ENCODE results near the gene SALL1. TPM values are rescaled to one million over a fixed set of nuclear protein-coding genes. Genes with fewer than 3 reads are reported as not detected.

SALL1 gene
- total RNA-seq, 1 experiment from 2014 or later, result not detected

GRCh38 chr16:51152691-51153576 is 1.9 kb upstream of the SALL1 start:
- H2AFZ ChIP-seq (ENCODE audit: low read length), result no peak overlapping the region
- POLR2A ChIA-PET (ENCODE audit: unreplicated experiment), result no interaction called here
- intact Hi-C loops (cut with micrococcal nuclease), result no loop called here

GRCh38 chr16:51151961-51152663 is 1.0 kb upstream of the SALL1 start:
- Histone ChIP-seq H3K9me2 (replicated peaks; ENCODE audit: low read length) (no peaks in the 10 kb centered on the region), H3K4me3 (ENCODE audit: low read length) (no peak overlapping the region), H4K20me1 (ENCODE audit: low read length) (no peaks in the 10 kb centered on the region), H3K9ac (ENCODE audit: low read length) (no peak overlapping the region), H3K9me3 (ENCODE audit: low read length) (no peaks in the 10 kb centered on the region), H3K27me3 (ENCODE audit: low read length) (no peaks in the 10 kb centered on the region), H3K79me2 (ENCODE audit: low read length) (no peaks in the 10 kb centered on the region), H3K4me1 (ENCODE audit: insufficient read depth, low read length) (no peaks in the 10 kb centered on the region), H2AFZ (ENCODE audit: low read length) (no peak overlapping the region), H3F3A (ENCODE audit: low read length, unreplicated experiment) (no peaks in the 10 kb centered on the region), H3K36me3 (ENCODE audit: low read depth, low read length) (no peaks in the 10 kb centered on the region), H3K27ac (ENCODE audit: low read length) (no peak overlapping the region), H3K4me2 (ENCODE audit: low read length) (no peak overlapping the region)
- TF ChIP-seq, protein P1, sequence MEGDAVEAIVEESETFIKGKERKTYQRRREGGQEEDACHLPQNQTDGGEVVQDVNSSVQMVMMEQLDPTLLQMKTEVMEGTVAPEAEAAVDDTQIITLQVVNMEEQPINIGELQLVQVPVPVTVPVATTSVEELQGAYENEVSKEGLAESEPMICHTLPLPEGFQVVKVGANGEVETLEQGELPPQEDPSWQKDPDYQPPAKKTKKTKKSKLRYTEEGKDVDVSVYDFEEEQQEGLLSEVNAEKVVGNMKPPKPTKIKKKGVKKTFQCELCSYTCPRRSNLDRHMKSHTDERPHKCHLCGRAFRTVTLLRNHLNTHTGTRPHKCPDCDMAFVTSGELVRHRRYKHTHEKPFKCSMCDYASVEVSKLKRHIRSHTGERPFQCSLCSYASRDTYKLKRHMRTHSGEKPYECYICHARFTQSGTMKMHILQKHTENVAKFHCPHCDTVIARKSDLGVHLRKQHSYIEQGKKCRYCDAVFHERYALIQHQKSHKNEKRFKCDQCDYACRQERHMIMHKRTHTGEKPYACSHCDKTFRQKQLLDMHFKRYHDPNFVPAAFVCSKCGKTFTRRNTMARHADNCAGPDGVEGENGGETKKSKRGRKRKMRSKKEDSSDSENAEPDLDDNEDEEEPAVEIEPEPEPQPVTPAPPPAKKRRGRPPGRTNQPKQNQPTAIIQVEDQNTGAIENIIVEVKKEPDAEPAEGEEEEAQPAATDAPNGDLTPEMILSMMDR (conservative IDR thresholded peaks at IDR 0.05; ENCODE audit: low read depth, low read length), result no peak
- TF ChIP-seq EZH2phosphoT487 (IDR thresholded peaks at IDR 0.05; ENCODE audit: borderline replicate concordance, low read length), result no peak
- BruUV-seq (replicated peaks), result no TSS peak
- ATAC-seq, result no peak
- intact Hi-C loops (cut with micrococcal nuclease), result no loop called here
- DNase-seq, result no peak
- CTCF ChIA-PET, result no interaction called here
- POLR2A ChIA-PET (ENCODE audit: unreplicated experiment), result no interaction called here

More at GRCh38 chr16:51152691-51153576, 1.9 kb upstream of the SALL1 start:
- Histone ChIP-seq H3K4me2 (ENCODE audit: low read length) (no peak overlapping the region), H4K20me1 (ENCODE audit: low read length) (no peaks in the 10 kb centered on the region), H3F3A (ENCODE audit: low read length, unreplicated experiment) (no peaks in the 10 kb centered on the region), H3K9me2 (replicated peaks; ENCODE audit: low read length) (no peaks in the 10 kb centered on the region), H3K9me3 (ENCODE audit: low read length) (no peaks in the 10 kb centered on the region), H3K36me3 (ENCODE audit: low read depth, low read length) (no peaks in the 10 kb centered on the region), H3K4me3 (ENCODE audit: low read length) (no peak overlapping the region), H3K27ac (ENCODE audit: low read length) (no peak overlapping the region), H3K27me3 (ENCODE audit: low read length) (no peaks in the 10 kb centered on the region), H3K9ac (ENCODE audit: low read length) (no peak overlapping the region), H3K79me2 (ENCODE audit: low read length) (no peaks in the 10 kb centered on the region), H3K4me1 (ENCODE audit: insufficient read depth, low read length) (no peaks in the 10 kb centered on the region)
- TF ChIP-seq EZH2 (IDR thresholded peaks at IDR 0.05; ENCODE audit: low read length, unreplicated experiment) (no peak), EZH2phosphoT487 (IDR thresholded peaks at IDR 0.05; ENCODE audit: borderline replicate concordance, low read length) (no peak)
- TF ChIP-seq, protein P1 (conservative IDR thresholded peaks at IDR 0.05; ENCODE audit: low read depth, low read length), result no peak
- ATAC-seq (no peak), DNase-seq (no peak)
- CTCF ChIA-PET, result no interaction called here
- BruUV-seq (replicated peaks), result no TSS peak

All from PC-3 (cell line).